Chondrocyte (in vitro differentiated cells): ENCODE results near the gene ZC3H18. TPM values are rescaled to one million over a fixed set of nuclear protein-coding genes. Genes with fewer than 3 reads are reported as not detected.
A peak's percentile ranks its signal among the peaks of the same experiment; 100 is the strongest.

Experiments used
- DNase-seq: peaks from one replicate; pipeline ENCODE4 v3.0.0; 2021; ENCODE audit warnings: mixed read lengths, low spot score
- H3K27ac Mint-ChIP-seq: one replicate; pipeline ENCODE4 v1.8.0; 2021; ENCODE audit warnings: mild to moderate bottlenecking, moderate library complexity, mixed read lengths; ENCODE audit not compliant: unreplicated experiment
- H3K27me3 Mint-ChIP-seq: 2 replicates; pipeline ENCODE4 v1.8.0; 2021; ENCODE audit warnings: low read depth, mixed read lengths
- H3K36me3 Mint-ChIP-seq: 2 replicates; pipeline ENCODE4 v1.8.0; 2021; ENCODE audit warnings: low read depth, mixed read lengths
- H3K4me1 Mint-ChIP-seq: 2 replicates; pipeline ENCODE4 v1.8.0; 2021; ENCODE audit warnings: low read depth, mild to moderate bottlenecking, mixed read lengths
- H3K4me3 Mint-ChIP-seq: one replicate; pipeline ENCODE4 v1.8.0; 2021; ENCODE audit warnings: mild to moderate bottlenecking, moderate library complexity, mixed read lengths; ENCODE audit not compliant: unreplicated experiment
- H3K9me3 Mint-ChIP-seq: 2 replicates; pipeline ENCODE4 v1.8.0; 2021; ENCODE audit warnings: low read depth, mixed read lengths
- CTCF ChIP-seq: fragments of 200-600 bp; sonication (generic); IDR thresholded peaks from 2 replicates; pipeline ENCODE4 v1.5.0; 2021; ENCODE audit warnings: antibody characterized with exemption, mild to moderate bottlenecking, moderate library complexity
- total RNA-seq: library from RNA; stranded (reverse); gene quantifications from 3 replicates; pipeline ENCODE4 v1.2.1, GENCODE V29; 2021

ZC3H18 gene
- total RNA-seq, 1 donor from 2014 or later, result 36.7 TPM

GRCh38 chr16:88553739-88554138 lies 16.5 kb upstream of the ZC3H18 start:
- H3K27me3 Mint-ChIP-seq, result peaks cover 20% of the 10 kb centered on the region
- peaks cover 3% of the 10 kb centered on the region for H3K4me1 Mint-ChIP-seq
- DNase-seq, result no peak
- TF ChIP-seq CTCF, result no peak
- H3K27ac Mint-ChIP-seq, result no peak overlapping the region
- no peak overlapping the region for H3K4me3 Mint-ChIP-seq
- no peaks in the 10 kb centered on the region for H3K36me3 Mint-ChIP-seq
- H3K9me3 Mint-ChIP-seq, result no peaks in the 10 kb centered on the region

- H3K4me3 Mint-ChIP-seq, result no peak overlapping the region
- TF ChIP-seq CTCF, result no peak
- peaks cover 23% of the 10 kb centered on the region for H3K27me3 Mint-ChIP-seq
- no peaks in the 10 kb centered on the region for H3K9me3 Mint-ChIP-seq
- H3K27ac Mint-ChIP-seq, result no peak overlapping the region
- no peak for DNase-seq
- H3K4me1 Mint-ChIP-seq, result peaks cover 3% of the 10 kb centered on the region
- H3K36me3 Mint-ChIP-seq, result no peaks in the 10 kb centered on the region
Observed at GRCh38 chr16:88554711-88555264, 15.4 kb upstream of the ZC3H18 start.

GRCh38 chr16:88556294-88556988 lies 13.8 kb upstream of the ZC3H18 start:
- peaks cover 3% of the 10 kb centered on the region for H3K4me1 Mint-ChIP-seq
- H3K27me3 Mint-ChIP-seq, result peaks cover 23% of the 10 kb centered on the region
- no peaks in the 10 kb centered on the region for H3K36me3 Mint-ChIP-seq
- DNase-seq, result no peak
- no peaks in the 10 kb centered on the region for H3K9me3 Mint-ChIP-seq
- H3K27ac Mint-ChIP-seq, result no peak overlapping the region
- H3K4me3 Mint-ChIP-seq, result no peak overlapping the region
- no peak for TF ChIP-seq CTCF

GRCh38 chr16:88558457-88559442 lies 11.5 kb upstream of the ZC3H18 start:
- Mint-ChIP-seq H3K27ac (no peak overlapping the region), H3K36me3 (no peaks in the 10 kb centered on the region), H3K9me3 (no peaks in the 10 kb centered on the region), H3K4me1 (peaks cover 3% of the 10 kb centered on the region), H3K27me3 (peaks cover 16% of the 10 kb centered on the region), H3K4me3 (no peak overlapping the region)
- peak; percentile 73 for TF ChIP-seq CTCF
- DNase-seq, result no peak
